ENCODE measurements around the gene MPV17. TPM values are rescaled to one million over a fixed set of nuclear protein-coding genes. Genes with fewer than 3 reads are reported as not detected.
"Not testable (repeated sequence)": the region's sequence is repeated elsewhere in the genome, so short reads cannot be mapped to it uniquely, and the experiment has no call there.

The MPV17 gene
- total and polyA plus RNA-seq, 8 donors, result 24.8 to 71.8 (median 35.1) TPM

- DNase-seq (peak in 5 of 6 donors; percentile 32 to 66 (median 48)), ATAC-seq (peak; percentile 4 to 36 (median 13)), FAIRE-seq (no peak)
- no peaks in the 10 kb centered on the region for H3K9me3 ChIP-seq
- 2 to 4% methylated on average over 9 to 10 of the region's 10 CpGs for WGBS, 2 donors
- H3K27me3 ChIP-seq, result no peaks in the 10 kb centered on the region
- H3K27ac ChIP-seq, result peak overlapping the region; percentile 93 to 95 (median 94)
- H3K4me1 ChIP-seq, result peaks cover 9 to 29% (median 21%) of the 10 kb centered on the region in 3 donors
- H3K36me3 ChIP-seq, result peaks cover 0 to 10% (median 0%) of the 10 kb centered on the region in 3 donors
- no peak for TF ChIP-seq CTCF (IDR thresholded peaks at IDR 0.05)
- intact Hi-C loops (cut with DNase I), result no loop called here
- H3K4me3 ChIP-seq, result peak overlapping the region; percentile 71 to 82 (median 77)
These were observed 564 bp downstream of the MPV17 start for GRCh38 chr2:27322301-27322765.

GRCh38 chr2:27320958-27321543 is 1.8 kb downstream of the MPV17 start:
- FAIRE-seq, result no peak
- H3K27ac ChIP-seq, result peak overlapping the region in 2 of 4 donors; percentile 44 to 94
- TF ChIP-seq CTCF (IDR thresholded peaks at IDR 0.05), result peak in 2 of 4 donors; percentile 6 to 34
- WGBS, 2 donors, result 39 to 47% methylated on average over 8 of the region's 8 CpGs
- peak; percentile 75 to 92 (median 86) for DNase-seq
- no peaks in the 10 kb centered on the region for H3K9me3 ChIP-seq
- peak; percentile 63 to 82 (median 68) for ATAC-seq
- intact Hi-C loops (cut with DNase I), result no loop called here
- no peaks in the 10 kb centered on the region for H3K27me3 ChIP-seq
- peak overlapping the region in 1 of 4 donors; percentile 71 for H3K4me3 ChIP-seq
- peaks cover 0 to 5% (median 0%) of the 10 kb centered on the region in 3 donors for H3K36me3 ChIP-seq
- H3K4me1 ChIP-seq, result peaks cover 15 to 34% (median 26%) of the 10 kb centered on the region in 3 donors

GRCh38 chr2:27319839-27320238 is 3.1 kb downstream of the MPV17 start:
- ATAC-seq, result not testable (repeated sequence)
- 92 to 97% methylated on average over 15 of the region's 15 CpGs for WGBS, 2 donors

GRCh38 chr2:27316655-27317412 is 6.1 kb downstream of the MPV17 start:
- peak overlapping the region; percentile 6 to 81 (median 21) for H3K27ac ChIP-seq
- H3K9me3 ChIP-seq, result no peaks in the 10 kb centered on the region
- DNase-seq (peak; percentile 80 to 97 (median 93)), FAIRE-seq (no peak), ATAC-seq (peak; percentile 79 to 87 (median 83))
- TF ChIP-seq CTCF (IDR thresholded peaks at IDR 0.05), result no peak
- no peak overlapping the region for H3K4me3 ChIP-seq
- 39 to 40% methylated on average over 12 of the region's 12 CpGs for WGBS, 2 donors
- no peaks in the 10 kb centered on the region for H3K36me3 ChIP-seq
- H3K4me1 ChIP-seq, result peaks cover 10 to 24% (median 17%) of the 10 kb centered on the region in 3 donors
- intact Hi-C loops (cut with DNase I), result no loop called here
- no peaks in the 10 kb centered on the region for H3K27me3 ChIP-seq

More at GRCh38 chr2:27319839-27320238, 3.1 kb downstream of the MPV17 start:
- H3K27me3 ChIP-seq; DNase-seq; FAIRE-seq; H3K4me3 ChIP-seq; H3K9me3 ChIP-seq; H3K27ac ChIP-seq; intact Hi-C loops (cut with DNase I); H3K36me3 ChIP-seq: not testable (repeated sequence)
- H3K4me1 ChIP-seq, result peaks cover 15 to 34% (median 26%) of the 10 kb centered on the region in 3 donors

GRCh38 chr2:27315122-27315521 is 7.8 kb downstream of the MPV17 start:
- no peaks in the 10 kb centered on the region for H3K27me3 ChIP-seq
- WGBS, 2 donors, result 71 to 82% methylated on average over 8 of the region's 8 CpGs
- H3K9me3 ChIP-seq, result no peaks in the 10 kb centered on the region
- no peak overlapping the region for H3K4me3 ChIP-seq
- FAIRE-seq, result no peak
- DNase-seq, result no peak
- TF ChIP-seq CTCF (IDR thresholded peaks at IDR 0.05), result no peak
- no peak for ATAC-seq
- intact Hi-C loops (cut with DNase I), result no loop called here
- H3K4me1 ChIP-seq, result peaks cover 6 to 8% (median 6%) of the 10 kb centered on the region in 3 donors
- H3K27ac ChIP-seq, result no peak overlapping the region
- no peaks in the 10 kb centered on the region for H3K36me3 ChIP-seq

All from pancreas (tissue), 10 donors.